Activated CD4-positive, alpha-beta T cell treated with anti-CD3 and anti-CD28 coated beads for 1 hour (primary cell): ENCODE measurements around the gene OR51M1.

Experiments
- DNase-seq: peaks from one replicate; pipeline ENCODE4 v3.0.0-alpha.2; 2020

OR51M1 gene

GRCh38 chr11:5394091-5394490 lies 10.5 kb downstream of the OR51M1 start:
- DNase-seq = no peak

DNA sequence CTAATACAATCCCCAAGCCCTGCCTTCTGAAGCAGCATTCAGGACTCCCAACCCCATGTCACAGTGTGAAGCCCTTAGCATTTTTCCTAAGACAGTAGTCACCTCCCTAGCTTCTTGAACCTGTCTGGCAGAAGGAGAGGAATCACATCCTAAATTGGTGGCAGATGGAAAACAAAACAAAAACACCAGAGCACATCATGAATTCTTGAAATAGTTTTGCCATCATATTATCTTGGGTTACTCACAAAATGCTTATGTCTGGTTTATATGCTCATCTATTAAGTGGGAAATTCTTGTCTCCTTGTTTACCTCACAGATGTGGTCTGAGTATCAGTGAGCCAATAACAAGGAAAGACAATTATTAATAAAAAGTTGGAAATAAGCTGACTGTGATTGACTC lies 15.3 kb downstream of the OR51M1 start:
- no peak for DNase-seq

DNA sequence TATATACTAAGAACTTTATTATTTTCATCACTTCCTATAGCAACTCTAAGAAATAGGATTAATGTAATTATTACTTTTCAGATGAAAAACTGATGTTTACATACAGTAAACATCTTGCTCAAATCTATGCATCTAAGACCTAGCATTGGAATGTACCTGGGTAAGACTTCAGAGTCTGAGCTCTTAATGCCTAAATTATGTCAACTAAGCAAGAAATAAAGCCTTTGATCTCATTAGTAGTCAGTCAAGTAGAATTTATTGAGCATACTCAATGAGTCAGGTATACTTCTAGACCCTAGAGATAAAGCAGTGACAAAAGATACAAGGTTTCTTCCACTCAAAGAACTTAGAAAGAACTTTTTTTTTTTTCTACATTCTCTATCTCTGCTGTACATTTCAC lies 21.6 kb downstream of the OR51M1 start:
- no peak for DNase-seq

- DNase-seq = no peak
Observed at GRCh38 chr11:5420993-5421392, 37.4 kb downstream of the OR51M1 start.

DNA sequence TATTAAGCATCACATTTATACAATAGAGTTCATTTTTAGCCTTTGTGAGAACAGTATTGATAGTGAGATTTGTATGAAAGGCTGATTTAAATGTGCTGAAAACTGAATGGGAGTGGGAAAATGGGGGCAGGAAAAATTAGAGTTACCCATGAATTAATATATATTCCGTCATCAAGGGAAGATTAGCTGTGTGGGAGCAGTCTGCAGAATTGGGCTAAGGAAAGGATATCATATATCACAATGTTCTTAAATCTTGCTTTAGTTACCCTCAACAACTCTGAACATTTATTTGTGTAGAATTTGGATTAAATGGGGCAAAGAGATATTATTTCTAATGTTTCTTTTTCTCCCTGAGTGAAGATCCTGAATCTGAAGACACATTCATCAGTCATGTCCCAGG lies 38.2 kb downstream of the OR51M1 start, which contains the start of gene OR51Q1:
Gene OR51Q1, plus strand, starts transcription at position 301 of the 400 bp plus-strand sequence. Its CDS starts 90 bp downstream, at position 391.
- DNase-seq = no peak

DNA sequence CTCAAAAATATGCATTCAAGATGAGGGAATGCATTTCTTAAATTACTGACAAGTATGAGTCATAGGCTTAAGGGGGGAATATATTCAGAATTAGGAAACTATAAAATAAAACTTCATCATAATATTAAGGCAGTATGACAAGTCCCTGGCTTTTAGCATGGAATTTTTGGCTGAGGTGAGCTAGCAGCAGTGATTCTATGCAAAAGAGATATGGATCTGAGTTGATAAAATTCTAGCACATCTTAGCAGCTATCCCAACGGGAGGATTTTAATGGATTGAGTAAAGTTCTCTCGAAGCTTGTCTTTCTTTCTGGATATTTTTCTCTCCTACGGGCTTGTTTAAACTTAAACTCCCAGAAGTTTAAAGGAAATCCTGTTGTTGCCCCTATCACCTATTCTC lies 39.5 kb downstream of the OR51M1 start:
- no peak for DNase-seq

- no peak for DNase-seq
Observed at GRCh38 chr11:5441414-5441813, 57.8 kb downstream of the OR51M1 start, which contains the start of gene OR51I1. OR51I1 (minus strand) TSS chr11:5441514; CDS start chr11:5441514, 0 bp downstream.
